OCI-LY3 (cell line): ENCODE data around the gene LY6G6F.
A peak's percentile ranks its signal among the peaks of the same experiment; 100 is the strongest.

ENCODE experiments used
- H2AFZ ChIP-seq: fragments of 200-600, 300-600 bp; shearing (Covaris generic); 2 replicates; pipeline ENCODE4 v1.6.0; 2014; ENCODE audit warnings: antibody characterized with exemption, low read depth, low read length
- H3K27ac ChIP-seq: fragments of 200-600, 300-600 bp; sonication (generic); 2 replicates; pipeline ENCODE4 v1.5.1; 2014; ENCODE audit warnings: mild to moderate bottlenecking, low read length, moderate library complexity, mixed read lengths
- H3K27me3 ChIP-seq: fragments of 200-600, 300-600 bp; sonication (generic); 2 replicates; pipeline ENCODE4 v1.6.1; 2014; ENCODE audit warnings: low read depth, low read length, mixed read lengths
- H3K36me3 ChIP-seq: fragments of 200-600, 300-600 bp; sonication (generic); replicated peaks from 2 replicates; pipeline ENCODE3; 2014; ENCODE audit warnings: low read depth, low read length, mixed read lengths
- H3K4me1 ChIP-seq: fragments of 300-600, 200-600 bp; sonication (generic); 2 replicates; pipeline ENCODE4 v1.6.1; 2014; ENCODE audit warnings: low read length, mixed read lengths
- H3K4me2 ChIP-seq: fragments of 200-600, 300-600 bp; sonication (generic); 2 replicates; pipeline ENCODE4 v1.6.1; 2014; ENCODE audit warnings: low read length, mixed read lengths
- H3K4me3 ChIP-seq: fragments of 300-600, 200-600 bp; sonication (generic); 2 replicates; pipeline ENCODE4 v1.5.1; 2014; ENCODE audit warnings: antibody characterized with exemption, mild to moderate bottlenecking, low read length, moderate library complexity
- H3K79me2 ChIP-seq: fragments of 300-600, 200-600 bp; shearing (Covaris generic); 2 replicates; pipeline ENCODE4 v1.6.1; 2014; ENCODE audit warnings: mild to moderate bottlenecking, low read length, mixed read lengths
- H3K9ac ChIP-seq: fragments of 300-600, 200-600 bp; shearing (Covaris generic); 2 replicates; pipeline ENCODE4 v1.6.0; 2014; ENCODE audit warnings: mild to moderate bottlenecking, low read length, moderate library complexity
- H3K9me3 ChIP-seq: fragments of 200-600, 300-600 bp; shearing (Covaris generic); 2 replicates; pipeline ENCODE4 v1.6.1; 2014; ENCODE audit warnings: low read length, mixed read lengths; ENCODE audit not compliant: insufficient read depth
- H4K20me1 ChIP-seq: fragments of 200-600, 300-600 bp; sonication (generic); 2 replicates; pipeline ENCODE4 v1.6.1; 2016; ENCODE audit warnings: low read length, mixed read lengths; ENCODE audit not compliant: insufficient read depth
- EZH2phosphoT487 ChIP-seq: fragments of 200-600 bp; shearing (Covaris generic); IDR thresholded peaks from 2 replicates; pipeline ENCODE4 v1.6.1; 2018; ENCODE audit warnings: antibody characterized with exemption, mixed run types, low read depth
- TF ChIP-seq, protein P1 (sequence below): fragments of 200-600, 300-600 bp; sonication (generic); IDR thresholded peaks from 2 replicates; pipeline ENCODE4 v1.5.1; 2014; ENCODE audit warnings: antibody characterized with exemption, low read length, low read depth

Gene LY6G6F

DNA sequence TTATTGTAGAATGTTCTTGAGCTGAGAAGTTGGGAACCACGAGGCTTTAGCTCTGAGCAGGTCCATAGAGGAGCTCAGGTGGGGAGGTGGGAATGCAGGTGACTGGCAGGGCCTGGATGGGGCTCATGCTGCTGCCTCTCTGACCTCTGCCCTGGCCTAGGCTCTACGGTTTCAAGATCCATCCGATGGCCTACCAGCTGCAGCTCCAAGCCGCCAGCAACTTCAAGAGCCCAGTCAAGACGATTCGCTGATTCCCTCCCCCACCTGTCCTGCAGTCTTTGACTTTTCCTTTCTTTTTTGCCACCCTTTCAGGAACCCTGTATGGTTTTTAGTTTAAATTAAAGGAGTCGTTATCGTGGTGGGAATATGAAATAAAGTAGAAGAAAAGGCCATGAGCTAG lies 37.0 kb upstream of the LY6G6F start, which contains the start of gene LY6G5B:
Gene LY6G5B, plus strand, starts transcription at position 301 of the 400 bp plus-strand sequence. CDS start 975 bp downstream, outside the sequence.
- H4K20me1 ChIP-seq = no peaks in the 10 kb centered on the region
- H3K36me3 ChIP-seq = peaks cover 25% of the 10 kb centered on the region
- no peak within 1 kb of the TSS for H3K9ac ChIP-seq
- peaks cover 3% of the 10 kb centered on the region; the same call in 1 of the 2 replicates for H3K9me3 ChIP-seq
- H3K27me3 ChIP-seq = no peaks in the 10 kb centered on the region
- no peak within 1 kb of the TSS for H3K4me3 ChIP-seq
- H3K4me2 ChIP-seq = no peak within 1 kb of the TSS
- H3K79me2 ChIP-seq = peaks cover 27% of the 10 kb centered on the region
- no peak within 1 kb of the TSS for H3K27ac ChIP-seq
- TF ChIP-seq, protein P1, sequence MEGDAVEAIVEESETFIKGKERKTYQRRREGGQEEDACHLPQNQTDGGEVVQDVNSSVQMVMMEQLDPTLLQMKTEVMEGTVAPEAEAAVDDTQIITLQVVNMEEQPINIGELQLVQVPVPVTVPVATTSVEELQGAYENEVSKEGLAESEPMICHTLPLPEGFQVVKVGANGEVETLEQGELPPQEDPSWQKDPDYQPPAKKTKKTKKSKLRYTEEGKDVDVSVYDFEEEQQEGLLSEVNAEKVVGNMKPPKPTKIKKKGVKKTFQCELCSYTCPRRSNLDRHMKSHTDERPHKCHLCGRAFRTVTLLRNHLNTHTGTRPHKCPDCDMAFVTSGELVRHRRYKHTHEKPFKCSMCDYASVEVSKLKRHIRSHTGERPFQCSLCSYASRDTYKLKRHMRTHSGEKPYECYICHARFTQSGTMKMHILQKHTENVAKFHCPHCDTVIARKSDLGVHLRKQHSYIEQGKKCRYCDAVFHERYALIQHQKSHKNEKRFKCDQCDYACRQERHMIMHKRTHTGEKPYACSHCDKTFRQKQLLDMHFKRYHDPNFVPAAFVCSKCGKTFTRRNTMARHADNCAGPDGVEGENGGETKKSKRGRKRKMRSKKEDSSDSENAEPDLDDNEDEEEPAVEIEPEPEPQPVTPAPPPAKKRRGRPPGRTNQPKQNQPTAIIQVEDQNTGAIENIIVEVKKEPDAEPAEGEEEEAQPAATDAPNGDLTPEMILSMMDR = no peak
- TF ChIP-seq EZH2phosphoT487 = no peak
- peaks cover 5% of the 10 kb centered on the region for H3K4me1 ChIP-seq
- H2AFZ ChIP-seq = no peak within 1 kb of the TSS

DNA sequence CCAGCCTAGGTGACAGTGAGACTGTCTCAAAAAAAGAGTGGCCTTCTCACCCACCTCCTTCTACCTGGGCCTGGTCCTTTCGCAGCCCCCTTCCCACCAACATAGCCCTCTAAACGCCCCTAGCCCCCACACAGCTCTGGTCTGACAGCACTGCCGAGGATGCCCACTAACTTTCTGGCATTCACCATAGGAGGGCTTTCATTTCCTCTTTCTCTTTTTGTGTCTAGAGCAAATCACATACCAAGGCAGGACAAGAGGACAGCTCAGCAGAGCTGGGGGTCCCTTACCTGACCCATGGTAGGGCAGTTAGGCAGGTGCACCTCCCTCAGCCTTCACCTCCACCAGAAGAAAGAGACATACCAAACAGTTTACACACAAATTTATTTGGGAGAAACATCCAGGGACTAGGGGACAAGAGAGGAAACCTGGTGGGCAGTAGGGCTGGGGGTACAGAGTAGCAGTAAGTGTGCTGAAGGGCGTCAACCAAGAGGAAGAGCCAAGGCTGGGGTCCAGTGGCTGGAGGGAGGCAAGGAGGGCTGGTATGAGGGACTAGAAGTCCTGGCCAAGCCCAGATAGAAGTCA lies 30.3 kb upstream of the LY6G6F start:
- Histone ChIP-seq H4K20me1 (no peaks in the 10 kb centered on the region), H3K27ac (no peak overlapping the region), H3K9me3 (no peaks in the 10 kb centered on the region), H3K4me2 (peak overlapping the region; percentile 37), H3K79me2 (no peaks in the 10 kb centered on the region), H3K4me1 (peaks cover 17% of the 10 kb centered on the region), H3K36me3 (peaks cover 4% of the 10 kb centered on the region), H3K9ac (no peak overlapping the region), H3K27me3 (no peaks in the 10 kb centered on the region), H3K4me3 (no peak overlapping the region), H2AFZ (no peak overlapping the region)
- TF ChIP-seq, protein P1 = no peak
- no peak for TF ChIP-seq EZH2phosphoT487

DNA sequence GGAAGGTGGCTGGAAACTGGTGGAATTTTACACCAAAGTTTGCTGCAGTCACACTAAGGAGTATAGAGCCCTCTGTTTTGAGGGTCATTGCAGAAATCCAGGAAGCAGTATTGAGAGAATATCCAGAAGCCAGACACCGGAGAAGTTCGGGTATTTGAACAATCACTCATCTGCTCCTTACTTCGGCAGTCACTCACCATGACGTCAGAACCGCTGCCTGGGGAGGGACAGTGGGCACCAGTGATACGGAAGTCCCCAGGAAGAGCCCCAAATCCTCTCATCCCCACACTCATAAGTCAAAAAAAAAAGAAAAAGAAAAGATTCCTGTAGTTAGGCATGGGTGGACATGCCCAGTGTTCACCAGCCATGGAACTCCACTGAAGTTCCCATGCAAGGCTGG lies 29.8 kb upstream of the LY6G6F start:
- Histone ChIP-seq H3K79me2 (no peaks in the 10 kb centered on the region), H3K36me3 (peaks cover 3% of the 10 kb centered on the region), H3K4me1 (peaks cover 17% of the 10 kb centered on the region), H3K9ac (no peak overlapping the region), H3K27me3 (no peaks in the 10 kb centered on the region), H2AFZ (no peak overlapping the region), H4K20me1 (no peaks in the 10 kb centered on the region), H3K27ac (no peak overlapping the region), H3K4me3 (no peak overlapping the region), H3K4me2 (peak overlapping the region; percentile 37), H3K9me3 (no peaks in the 10 kb centered on the region)
- TF ChIP-seq EZH2phosphoT487 = no peak
- TF ChIP-seq, protein P1 = no peak

DNA sequence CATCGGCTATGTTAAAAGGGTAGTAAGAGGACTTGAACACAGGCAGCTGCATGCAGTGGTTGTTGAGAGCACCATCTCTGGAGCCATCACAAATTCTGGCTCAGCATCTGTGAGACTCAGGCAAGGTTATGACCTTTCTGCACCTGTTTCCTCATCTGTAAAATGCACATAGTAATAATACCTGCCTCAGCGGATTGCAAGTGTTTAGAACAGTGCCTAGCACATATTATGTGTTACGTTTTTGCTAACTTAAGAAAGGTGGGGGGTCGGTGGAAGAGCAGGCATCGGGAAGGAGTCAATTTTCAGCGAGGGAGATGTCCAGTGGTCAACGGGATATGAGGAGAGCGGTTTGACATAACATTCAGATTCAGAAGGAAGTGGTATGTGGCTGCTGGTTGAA lies 28.7 kb upstream of the LY6G6F start:
- H2AFZ ChIP-seq = no peak overlapping the region
- H3K27me3 ChIP-seq = no peaks in the 10 kb centered on the region
- TF ChIP-seq, protein P1 = no peak
- no peak for TF ChIP-seq EZH2phosphoT487
- H3K4me3 ChIP-seq = no peak overlapping the region
- no peaks in the 10 kb centered on the region for H3K79me2 ChIP-seq
- H4K20me1 ChIP-seq = no peaks in the 10 kb centered on the region
- H3K36me3 ChIP-seq = no peaks in the 10 kb centered on the region
- no peak overlapping the region for H3K27ac ChIP-seq
- no peak overlapping the region for H3K9ac ChIP-seq
- peaks cover 17% of the 10 kb centered on the region for H3K4me1 ChIP-seq
- no peak overlapping the region for H3K4me2 ChIP-seq
- no peaks in the 10 kb centered on the region for H3K9me3 ChIP-seq
